IPS-20b (cell line): ENCODE data around the gene SMG7.

ENCODE experiments used
- H3K27ac ChIP-seq: one replicate; pipeline ENCODE4 v1.5.1; 2013; ENCODE audit warnings: low read length
- H3K27me3 ChIP-seq: 2 replicates; pipeline ENCODE4 v1.6.1; 2013; ENCODE audit warnings: mild to moderate bottlenecking, low read length, inconsistent platforms; ENCODE audit not compliant: insufficient read depth
- H3K36me3 ChIP-seq: 2 replicates; pipeline ENCODE4 v1.6.1; 2013; ENCODE audit warnings: low read depth, mild to moderate bottlenecking, inconsistent platforms, low read length, moderate library complexity; ENCODE audit not compliant: insufficient read depth
- H3K4me1 ChIP-seq: 2 replicates; pipeline ENCODE4 v1.6.1; 2013; ENCODE audit warnings: mild to moderate bottlenecking, control low read depth, inconsistent platforms, low read length, moderate library complexity; ENCODE audit not compliant: insufficient read depth
- H3K4me3 ChIP-seq: 2 replicates; pipeline ENCODE4 v1.5.1; 2013; ENCODE audit warnings: mild to moderate bottlenecking, low read length, inconsistent platforms
- H3K9ac ChIP-seq: 2 replicates; pipeline ENCODE4 v1.6.1; 2013; ENCODE audit warnings: low read depth, mild to moderate bottlenecking, inconsistent platforms, low read length, moderate library complexity
- H3K9me3 ChIP-seq: 2 replicates; pipeline ENCODE4 v1.6.1; 2013; ENCODE audit warnings: mild to moderate bottlenecking, low read depth, low read length, inconsistent platforms; ENCODE audit not compliant: insufficient read depth

The SMG7 gene

GRCh38 chr1:183493540-183494245 is 21.4 kb downstream of the SMG7 start:
- Histone ChIP-seq H3K9ac (no peak overlapping the region), H3K27ac (no peak overlapping the region)

GRCh38 chr1:183495420-183495819 is 23.1 kb downstream of the SMG7 start:
- Histone ChIP-seq H3K4me1 (peaks cover 13% of the 10 kb centered on the region), H3K9me3 (no peaks in the 10 kb centered on the region), H3K9ac (no peak overlapping the region), H3K27ac (no peak overlapping the region), H3K36me3 (no peaks in the 10 kb centered on the region), H3K4me3 (no peak overlapping the region), H3K27me3 (no peaks in the 10 kb centered on the region)

More at GRCh38 chr1:183493540-183494245, 21.4 kb downstream of the SMG7 start:
- no peaks in the 10 kb centered on the region for H3K36me3 ChIP-seq
- H3K4me3 ChIP-seq, result no peak overlapping the region
- no peaks in the 10 kb centered on the region for H3K9me3 ChIP-seq
- no peaks in the 10 kb centered on the region for H3K27me3 ChIP-seq
- H3K4me1 ChIP-seq, result peaks cover 2% of the 10 kb centered on the region; the same call in 1 of the 2 replicates

DNA sequence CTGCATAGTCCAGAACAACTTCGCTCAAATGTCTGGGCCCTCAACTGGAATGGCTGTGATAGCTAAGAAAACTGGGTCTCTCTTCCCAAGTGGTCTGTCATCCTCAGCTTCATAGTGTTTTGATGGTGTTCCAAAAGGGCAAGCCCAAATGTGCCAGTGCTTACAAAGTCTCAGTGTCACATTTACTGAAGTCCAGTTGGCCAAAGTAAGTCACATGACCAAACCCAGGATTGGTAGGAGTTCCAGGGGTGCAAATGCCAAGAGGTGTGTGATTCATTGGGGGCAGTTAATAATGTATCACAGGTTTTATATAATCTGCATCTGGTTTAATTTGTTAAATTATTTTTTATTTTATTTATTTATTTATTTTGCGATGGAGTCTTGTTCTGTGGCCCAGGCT is 24.9 kb downstream of the SMG7 start:
- Histone ChIP-seq H3K9ac (no peak overlapping the region), H3K27me3 (no peaks in the 10 kb centered on the region), H3K27ac (no peak overlapping the region), H3K36me3 (no peaks in the 10 kb centered on the region), H3K9me3 (no peaks in the 10 kb centered on the region), H3K4me3 (no peak overlapping the region), H3K4me1 (peaks cover 13% of the 10 kb centered on the region)

DNA sequence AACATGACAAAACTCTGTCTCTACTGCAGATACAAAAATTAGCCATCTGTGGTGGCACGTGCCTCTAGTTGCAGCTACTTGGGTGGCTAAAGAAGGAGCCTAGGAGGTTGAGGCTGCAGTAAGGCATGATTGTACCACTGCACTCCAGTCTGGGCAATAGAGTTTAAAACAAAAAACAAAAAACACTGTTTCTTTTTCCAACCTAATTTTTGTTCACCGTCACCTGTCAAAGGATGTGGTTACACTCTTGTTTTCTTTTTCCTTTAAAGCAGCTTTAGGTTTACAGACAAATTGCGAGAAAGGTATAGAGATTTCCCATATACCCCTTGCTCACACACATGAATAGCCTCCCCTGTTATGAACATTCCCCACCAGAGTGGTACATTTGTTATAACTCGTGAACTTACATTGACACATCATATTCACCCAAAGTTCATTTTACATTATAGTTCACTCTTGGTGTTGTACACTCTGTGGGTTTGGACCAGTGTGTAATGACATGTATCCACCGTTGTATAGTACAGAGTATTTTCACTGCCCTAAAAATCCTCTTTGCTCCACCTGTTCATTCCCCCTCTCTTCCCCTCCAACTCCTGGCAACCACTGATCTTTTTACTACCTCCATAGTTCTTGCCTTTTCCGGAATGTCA is 26.2 kb downstream of the SMG7 start:
- H3K4me3 ChIP-seq, result no peak overlapping the region
- H3K27ac ChIP-seq, result no peak overlapping the region
- peaks cover 13% of the 10 kb centered on the region for H3K4me1 ChIP-seq
- no peaks in the 10 kb centered on the region for H3K9me3 ChIP-seq
- H3K36me3 ChIP-seq, result no peaks in the 10 kb centered on the region
- no peak overlapping the region for H3K9ac ChIP-seq
- H3K27me3 ChIP-seq, result no peaks in the 10 kb centered on the region

DNA sequence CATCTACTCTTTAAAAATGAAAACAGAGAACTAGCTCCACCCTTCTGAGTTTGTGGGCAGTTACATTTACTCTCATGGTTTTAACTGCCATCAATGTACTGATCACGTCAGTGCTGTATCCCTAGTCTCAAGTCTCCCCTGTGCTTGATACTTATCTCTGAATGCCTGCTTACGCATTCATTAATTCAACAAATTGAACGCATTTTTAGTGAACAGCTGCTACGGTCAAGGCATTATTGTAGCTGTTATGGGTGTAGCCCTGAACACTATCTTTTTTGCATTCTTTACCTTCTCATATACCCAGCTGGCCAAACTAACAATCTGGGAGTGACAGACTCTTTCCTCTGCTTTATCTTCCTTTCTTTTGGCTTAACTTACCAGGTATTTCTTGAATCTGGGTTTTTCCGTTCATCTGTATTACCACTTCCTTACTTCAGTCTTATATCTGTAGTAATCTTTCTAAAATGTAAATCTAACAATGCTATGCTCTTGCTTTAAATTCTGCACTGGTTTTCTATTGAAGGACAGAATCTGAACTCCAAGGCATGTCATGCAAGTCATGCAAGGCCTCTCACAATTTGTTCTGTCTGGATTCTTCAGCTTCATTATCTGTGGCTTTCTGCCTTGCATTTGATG is 33.3 kb downstream of the SMG7 start:
- no peak overlapping the region for H3K27ac ChIP-seq
- no peaks in the 10 kb centered on the region; the same call in 1 of the 2 replicates for H3K4me1 ChIP-seq
- no peaks in the 10 kb centered on the region for H3K9me3 ChIP-seq
- no peak overlapping the region for H3K4me3 ChIP-seq
- H3K36me3 ChIP-seq, result no peaks in the 10 kb centered on the region
- no peaks in the 10 kb centered on the region for H3K27me3 ChIP-seq
- H3K9ac ChIP-seq, result no peak overlapping the region

DNA sequence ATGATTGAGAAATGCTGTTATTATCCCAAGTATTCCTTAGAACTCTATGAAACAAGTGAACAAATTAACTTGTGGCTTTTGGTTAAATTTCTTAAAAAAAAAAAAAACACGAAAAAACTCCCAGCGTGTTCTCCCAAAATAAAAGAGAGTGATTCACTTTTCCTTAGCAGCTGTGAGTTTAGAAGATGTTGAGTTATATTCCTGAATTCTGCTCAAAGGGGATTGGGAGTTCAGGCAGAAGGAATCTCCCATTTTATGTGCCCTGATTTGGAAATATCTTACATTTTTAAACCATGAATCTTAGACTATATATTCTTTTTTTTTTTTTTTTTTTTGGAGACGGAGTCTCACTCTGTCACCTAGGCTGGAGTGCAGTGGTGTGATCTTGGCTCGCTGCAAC is 34.3 kb downstream of the SMG7 start:
- no peak overlapping the region for H3K9ac ChIP-seq
- no peaks in the 10 kb centered on the region for H3K36me3 ChIP-seq
- no peaks in the 10 kb centered on the region for H3K9me3 ChIP-seq
- no peaks in the 10 kb centered on the region for H3K27me3 ChIP-seq
- H3K4me1 ChIP-seq, result peaks cover 6% of the 10 kb centered on the region
- H3K27ac ChIP-seq, result no peak overlapping the region
- no peak overlapping the region for H3K4me3 ChIP-seq

DNA sequence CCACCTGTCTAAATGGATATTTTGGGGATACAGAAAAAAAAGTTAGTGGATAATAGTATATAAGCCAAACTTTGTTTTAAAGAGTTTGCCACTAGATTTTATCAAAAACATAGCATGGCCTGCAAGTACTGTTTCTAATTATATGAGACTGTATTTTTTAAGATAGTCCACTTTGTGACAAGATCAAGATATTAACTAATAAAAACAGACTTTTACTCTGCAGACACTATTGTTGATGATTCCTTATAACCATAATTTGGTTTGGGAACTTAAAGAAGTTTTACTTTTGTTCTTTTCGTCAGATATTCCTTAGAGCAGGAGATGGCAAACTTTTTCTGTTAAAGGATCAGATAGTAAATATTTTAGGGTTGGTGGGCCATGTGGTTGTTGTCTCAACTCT is 36.4 kb downstream of the SMG7 start:
- Histone ChIP-seq H3K27ac (no peak overlapping the region), H3K4me1 (peaks cover 7% of the 10 kb centered on the region), H3K27me3 (no peaks in the 10 kb centered on the region), H3K36me3 (no peaks in the 10 kb centered on the region), H3K9ac (no peak overlapping the region), H3K4me3 (no peak overlapping the region), H3K9me3 (no peaks in the 10 kb centered on the region)

DNA sequence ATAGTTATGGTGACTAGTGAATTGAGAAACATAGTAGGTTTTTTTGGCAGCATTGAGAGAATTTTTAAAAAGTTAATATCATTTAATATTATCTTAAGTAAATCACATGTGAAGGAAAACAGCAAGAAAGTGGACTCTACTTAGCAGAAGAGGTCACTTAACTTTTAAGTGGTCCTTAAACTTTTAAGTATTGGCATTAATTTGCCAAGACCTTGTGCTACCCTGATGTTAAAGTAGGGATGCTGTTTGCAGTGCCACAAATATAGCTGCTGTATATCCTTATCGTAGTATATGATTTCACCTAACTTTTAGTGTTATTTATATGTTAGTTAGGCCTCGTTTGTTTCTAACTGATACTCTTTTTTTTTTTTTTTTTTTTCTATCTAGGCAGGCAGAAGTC is 40.2 kb downstream of the SMG7 start:
- H3K36me3 ChIP-seq, result peaks cover 19% of the 10 kb centered on the region
- no peaks in the 10 kb centered on the region for H3K27me3 ChIP-seq
- no peak overlapping the region for H3K27ac ChIP-seq
- H3K4me3 ChIP-seq, result no peak overlapping the region
- H3K9ac ChIP-seq, result no peak overlapping the region
- no peaks in the 10 kb centered on the region for H3K9me3 ChIP-seq
- H3K4me1 ChIP-seq, result peaks cover 7% of the 10 kb centered on the region

GRCh38 chr1:183514235-183514634 is 41.9 kb downstream of the SMG7 start:
- no peaks in the 10 kb centered on the region for H3K27me3 ChIP-seq
- no peak overlapping the region for H3K9ac ChIP-seq
- no peak overlapping the region for H3K27ac ChIP-seq
- peaks cover 7% of the 10 kb centered on the region for H3K4me1 ChIP-seq
- peaks cover 36% of the 10 kb centered on the region for H3K36me3 ChIP-seq
- no peak overlapping the region for H3K4me3 ChIP-seq
- H3K9me3 ChIP-seq, result no peaks in the 10 kb centered on the region

GRCh38 chr1:183515002-183515689 is 42.8 kb downstream of the SMG7 start:
- H3K4me3 ChIP-seq, result no peak overlapping the region
- H3K4me1 ChIP-seq, result peaks cover 7% of the 10 kb centered on the region
- no peak overlapping the region for H3K9ac ChIP-seq
- peaks cover 44% of the 10 kb centered on the region for H3K36me3 ChIP-seq
- no peaks in the 10 kb centered on the region for H3K9me3 ChIP-seq
- H3K27me3 ChIP-seq, result no peaks in the 10 kb centered on the region
- no peak overlapping the region for H3K27ac ChIP-seq

- Histone ChIP-seq H3K4me1 (peaks cover under 1% of the 10 kb centered on the region; the same call in 1 of the 2 replicates), H3K27ac (no peak overlapping the region), H3K27me3 (no peaks in the 10 kb centered on the region), H3K36me3 (peaks cover 55% of the 10 kb centered on the region), H3K9me3 (no peaks in the 10 kb centered on the region), H3K4me3 (no peak overlapping the region), H3K9ac (no peak overlapping the region)
These were observed 44.4 kb downstream of the SMG7 start for GRCh38 chr1:183516725-183517124.
